Endometrial microvascular endothelial cells (primary cell): Measurements from ENCODE around the gene BOLL. TPM values are rescaled to one million over a fixed set of nuclear protein-coding genes. Genes with fewer than 3 reads are reported as not detected.

ENCODE experiments used
- total RNA-seq: library from RNA; depleted of rRNA; stranded (reverse); fragments of >200 nt; gene quantifications from one replicate; pipeline ENCODE4 v1.2.3, GENCODE V29; 2015; ENCODE audit errors: inconsistent ontology term

Gene BOLL
- total RNA-seq, 1 donor from 2014 or later, result not detected

Other genes with a start within 250 kb of the BOLL start
- 1.7 TPM for gene RFTN2, start 109.7 kb downstream of the BOLL start, total RNA-seq
- gene MARS2, start 80.0 kb downstream of the BOLL start, total RNA-seq, result 10.5 TPM
- gene PLCL1, start 19.3 kb upstream of the BOLL start, total RNA-seq, result 0.65 TPM